Muscle layer of colon (tissue), 2 donors: Measurements from ENCODE around the gene PRPS1L1.

Source experiments
- H3K27ac ChIP-seq: one replicate; pipeline ENCODE4 v1.7.0; 2013; ENCODE audit warnings: low read depth, mild to moderate bottlenecking, low read length, moderate library complexity
- H3K27me3 ChIP-seq, 2 donors: one replicate each; pipeline ENCODE4 v1.7.0; 2013; ENCODE audit warnings: low read length in 2 of 2, mild to moderate bottlenecking in 2 of 2; ENCODE audit not compliant: insufficient read depth in 2 of 2, control insufficient read depth in 1 of 2
- H3K36me3 ChIP-seq: one replicate; pipeline ENCODE4 v1.7.0; 2013; ENCODE audit warnings: mild to moderate bottlenecking, low read length; ENCODE audit not compliant: insufficient read depth
- H3K4me1 ChIP-seq: one replicate; pipeline ENCODE4 v1.7.0; 2013; ENCODE audit warnings: mild to moderate bottlenecking, low read length; ENCODE audit not compliant: insufficient read depth
- H3K4me3 ChIP-seq, 2 donors: one replicate each; pipeline ENCODE4 v1.7.0; 2013; ENCODE audit warnings: low read length in 2 of 2, low read depth in 1 of 2, mild to moderate bottlenecking in 1 of 2, moderate library complexity in 1 of 2
- H3K9ac ChIP-seq: one replicate; pipeline ENCODE4 v1.7.0; 2013; ENCODE audit warnings: low read length
- H3K9me3 ChIP-seq: one replicate; pipeline ENCODE4 v1.7.0; 2013; ENCODE audit warnings: mild to moderate bottlenecking, low read length
- donor health status: abdominal sarcoma.
- donor health status: Adenocarcinoma of cecum.

Gene PRPS1L1

DNA sequence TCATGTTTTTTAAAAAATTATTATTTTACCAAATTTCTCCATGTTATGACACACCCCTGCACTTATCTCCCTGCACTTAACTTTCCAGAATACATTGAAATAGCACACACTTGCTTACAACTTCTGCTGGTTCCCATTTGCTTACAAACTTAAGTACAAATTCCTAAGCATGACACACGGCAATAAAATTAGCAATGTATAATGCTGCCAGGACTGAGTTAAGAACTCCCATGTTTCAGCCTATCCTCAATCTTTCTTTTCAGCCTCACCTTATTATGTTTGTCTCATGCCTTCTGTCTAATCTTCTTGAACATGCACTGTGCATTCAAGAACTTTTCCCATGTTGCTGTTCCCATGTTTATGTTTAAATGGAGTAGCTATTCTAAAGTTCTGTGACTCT, 40.8 kb downstream of the PRPS1L1 start:
- Histone ChIP-seq H3K9ac (no peak overlapping the region), H3K9me3 (no peaks in the 10 kb centered on the region), H3K27me3 (no peaks in the 10 kb centered on the region), H3K4me1 (no peaks in the 10 kb centered on the region), H3K36me3 (no peaks in the 10 kb centered on the region), H3K27ac (no peak overlapping the region), H3K4me3 (no peak overlapping the region)

DNA sequence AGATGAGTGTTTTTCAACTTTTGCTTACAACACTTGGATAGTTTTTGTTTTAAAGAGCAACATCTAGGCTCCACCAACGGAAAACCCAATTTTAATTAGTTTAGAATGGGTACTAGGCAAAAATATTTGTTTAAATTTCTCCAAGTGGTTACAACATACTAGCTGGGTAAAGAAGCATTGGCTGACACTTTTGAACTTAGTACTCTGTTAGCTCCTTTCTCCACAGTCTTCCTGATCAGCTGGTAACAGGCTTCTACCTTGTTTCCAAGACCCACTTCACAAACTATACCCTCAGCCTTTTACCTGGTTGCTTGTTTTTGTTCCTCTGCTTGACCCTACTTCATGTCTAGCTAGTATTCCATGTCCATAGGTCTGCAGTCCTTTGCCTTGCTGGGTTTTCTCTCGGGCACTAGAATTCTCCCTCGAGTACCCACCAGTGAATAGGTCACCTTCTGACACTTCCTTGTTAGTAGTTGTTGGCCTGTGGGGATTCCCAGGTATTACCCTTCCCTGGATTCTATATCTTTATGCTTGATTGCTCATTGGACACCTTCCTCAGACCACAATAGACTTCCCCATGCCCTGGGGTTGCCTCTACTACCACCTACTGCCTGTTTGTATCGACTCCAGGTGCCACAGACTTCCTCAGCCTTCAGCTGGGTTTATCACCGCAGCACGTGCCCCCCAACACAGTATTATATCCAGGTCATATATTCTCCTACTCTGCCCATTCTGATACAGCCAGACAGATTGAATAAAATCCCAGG, 42.0 kb downstream of the PRPS1L1 start:
- Histone ChIP-seq H3K9ac (no peak overlapping the region), H3K36me3 (no peaks in the 10 kb centered on the region), H3K9me3 (no peaks in the 10 kb centered on the region), H3K4me1 (no peaks in the 10 kb centered on the region), H3K4me3 (no peak overlapping the region), H3K27me3 (no peaks in the 10 kb centered on the region), H3K27ac (no peak overlapping the region)

DNA sequence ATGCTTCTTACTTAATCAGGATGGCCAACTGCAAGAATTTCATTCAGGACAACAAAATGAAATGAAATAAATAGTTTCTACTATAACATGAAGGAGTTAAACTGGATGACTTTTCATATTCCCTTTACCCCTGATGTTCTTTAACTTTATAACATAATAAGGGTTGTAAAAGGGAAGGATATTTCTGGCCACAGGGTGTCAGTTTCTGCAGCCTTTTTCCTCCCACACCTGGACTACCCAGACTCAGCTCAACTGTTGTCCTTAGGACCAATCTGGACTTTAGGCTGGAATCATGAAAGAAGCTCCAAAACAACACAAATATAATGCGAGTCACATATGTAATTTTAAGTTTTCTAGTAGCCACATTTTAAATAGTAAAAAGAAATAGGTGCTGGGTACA, 43.4 kb downstream of the PRPS1L1 start:
- Histone ChIP-seq H3K4me1 (no peaks in the 10 kb centered on the region), H3K4me3 (no peak overlapping the region), H3K9ac (no peak overlapping the region), H3K27ac (no peak overlapping the region), H3K9me3 (no peaks in the 10 kb centered on the region), H3K36me3 (no peaks in the 10 kb centered on the region), H3K27me3 (no peaks in the 10 kb centered on the region)

DNA sequence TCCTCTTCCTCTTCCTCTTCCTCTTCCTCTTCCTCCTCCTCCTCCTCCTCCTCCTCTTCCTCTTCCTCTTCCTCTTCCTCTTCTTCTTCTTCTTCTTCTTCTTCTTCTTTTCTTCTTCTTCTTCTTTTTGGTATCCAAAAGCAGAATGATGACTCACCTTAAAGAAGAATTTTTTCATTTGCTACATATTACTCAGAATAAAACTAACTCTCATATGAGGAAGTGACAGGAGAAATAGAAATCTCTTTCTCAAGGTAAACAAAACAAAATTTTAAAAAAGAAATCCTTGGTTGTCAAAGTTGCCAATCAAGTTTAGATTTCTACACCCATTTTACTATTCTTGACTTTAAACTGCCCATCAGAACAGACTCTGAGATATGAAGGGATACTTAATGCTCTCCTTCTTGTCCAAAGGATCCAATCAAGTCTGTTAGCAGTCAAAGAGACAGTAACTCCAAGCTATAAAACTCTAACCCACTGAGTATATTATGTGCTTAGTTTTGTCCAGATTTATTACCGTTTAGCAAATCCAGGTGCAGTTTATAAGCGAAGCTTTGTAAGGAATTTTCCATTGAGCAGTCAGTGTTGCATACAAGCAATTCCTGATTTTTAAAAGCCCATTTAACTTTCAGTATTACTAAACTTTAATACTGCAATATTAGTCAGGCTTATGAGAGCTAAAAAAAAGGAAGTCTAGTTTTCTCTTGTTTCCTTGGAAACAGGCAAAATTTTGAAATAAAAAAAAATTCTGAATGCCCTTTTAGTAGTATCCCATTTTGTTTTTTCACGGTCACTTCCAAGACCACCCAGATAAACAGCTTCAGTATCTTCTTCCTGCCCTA, 44.2 kb downstream of the PRPS1L1 start:
- no peaks in the 10 kb centered on the region for H3K36me3 ChIP-seq
- no peak overlapping the region for H3K27ac ChIP-seq
- no peaks in the 10 kb centered on the region for H3K4me1 ChIP-seq
- H3K9ac ChIP-seq, result no peak overlapping the region
- H3K9me3 ChIP-seq, result no peaks in the 10 kb centered on the region
- no peak overlapping the region for H3K4me3 ChIP-seq
- no peaks in the 10 kb centered on the region for H3K27me3 ChIP-seq

DNA sequence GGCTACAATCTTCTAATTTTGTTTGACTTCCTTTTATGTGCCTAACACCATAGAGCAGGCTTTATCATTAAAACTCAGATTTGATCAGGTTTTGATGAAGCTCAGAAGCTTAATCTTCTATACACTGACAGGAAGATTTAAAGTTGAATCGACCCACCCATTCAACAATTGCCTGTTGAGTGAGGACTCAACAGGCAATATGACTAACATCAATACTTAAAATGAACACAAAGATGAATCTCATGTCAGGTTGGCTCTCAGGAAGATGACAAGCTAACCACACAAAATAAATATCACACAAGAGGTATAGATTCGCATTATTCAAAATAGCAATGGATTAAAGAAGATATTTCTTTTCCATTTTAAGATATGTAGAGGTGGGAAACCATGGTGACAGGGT, 50.7 kb downstream of the PRPS1L1 start:
- Histone ChIP-seq H3K36me3 (no peaks in the 10 kb centered on the region), H3K27ac (no peak overlapping the region), H3K27me3 (no peaks in the 10 kb centered on the region), H3K9me3 (no peaks in the 10 kb centered on the region), H3K4me3 (no peak overlapping the region), H3K9ac (no peak overlapping the region), H3K4me1 (no peaks in the 10 kb centered on the region)
